ENCODE results near the gene FBXO3.
"Not testable (repeated sequence)": the region's sequence is repeated elsewhere in the genome, so short reads cannot be mapped to it uniquely, and the experiment has no call there.

Gene FBXO3

DNA sequence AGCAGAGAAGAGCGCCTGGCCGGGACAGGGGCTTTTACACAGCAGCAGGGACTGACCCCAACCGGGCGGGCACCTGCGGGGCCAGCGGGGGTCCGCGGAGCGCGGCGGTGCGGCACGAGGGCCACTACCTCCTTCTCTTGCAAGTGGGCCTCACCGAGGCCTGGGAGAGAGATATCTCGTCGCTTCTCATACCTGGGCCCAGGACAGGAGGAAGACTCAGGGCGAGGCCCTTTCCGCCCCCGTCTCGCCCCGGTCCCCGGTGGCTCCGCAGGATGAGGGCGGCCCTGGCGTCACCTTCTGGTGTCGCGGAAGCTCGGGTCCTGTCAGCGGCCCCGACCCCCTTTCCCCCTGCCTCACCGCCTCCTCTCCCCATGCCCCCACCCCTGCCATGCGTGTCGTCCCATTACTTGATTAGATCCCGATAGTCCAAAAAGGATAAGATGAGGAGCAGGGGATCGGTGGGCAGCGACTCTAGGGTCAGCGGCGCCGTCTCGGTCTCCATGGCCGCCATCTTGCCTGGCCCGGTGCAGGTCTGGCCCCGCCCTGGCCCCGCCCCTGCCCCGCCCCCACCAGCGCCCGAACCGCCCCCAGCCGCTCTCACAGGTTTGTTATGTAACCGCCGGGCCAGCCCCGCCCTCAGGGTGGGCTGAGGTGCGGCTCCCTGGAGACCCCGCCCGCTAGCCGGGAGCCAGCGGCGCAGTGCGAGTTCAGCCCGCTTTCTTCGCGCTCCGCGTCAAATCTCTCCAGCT is at the start of gene FBXO3:
FBXO3 (minus strand) TSS at position 534 of the 749 bp plus-strand sequence; CDS start at position 511, 23 bp downstream.
- DNase-seq (ENCODE audit: low spot score), result peak; percentile 88

- DNase-seq (ENCODE audit: low spot score), result not testable (repeated sequence)
Observed at GRCh38 chr11:33822981-33823380, 48.7 kb upstream of the FBXO3 start.

GRCh38 chr11:33819278-33820035 is 45.1 kb upstream of the FBXO3 start:
- no peak for DNase-seq (ENCODE audit: low spot score)

- peak; percentile 82 for DNase-seq (ENCODE audit: low spot score)
Observed at GRCh38 chr11:33808228-33808828, 34.0 kb upstream of the FBXO3 start.

- no peak for DNase-seq (ENCODE audit: low spot score)
Observed at GRCh38 chr11:33804471-33804870, 30.2 kb upstream of the FBXO3 start.

DNA sequence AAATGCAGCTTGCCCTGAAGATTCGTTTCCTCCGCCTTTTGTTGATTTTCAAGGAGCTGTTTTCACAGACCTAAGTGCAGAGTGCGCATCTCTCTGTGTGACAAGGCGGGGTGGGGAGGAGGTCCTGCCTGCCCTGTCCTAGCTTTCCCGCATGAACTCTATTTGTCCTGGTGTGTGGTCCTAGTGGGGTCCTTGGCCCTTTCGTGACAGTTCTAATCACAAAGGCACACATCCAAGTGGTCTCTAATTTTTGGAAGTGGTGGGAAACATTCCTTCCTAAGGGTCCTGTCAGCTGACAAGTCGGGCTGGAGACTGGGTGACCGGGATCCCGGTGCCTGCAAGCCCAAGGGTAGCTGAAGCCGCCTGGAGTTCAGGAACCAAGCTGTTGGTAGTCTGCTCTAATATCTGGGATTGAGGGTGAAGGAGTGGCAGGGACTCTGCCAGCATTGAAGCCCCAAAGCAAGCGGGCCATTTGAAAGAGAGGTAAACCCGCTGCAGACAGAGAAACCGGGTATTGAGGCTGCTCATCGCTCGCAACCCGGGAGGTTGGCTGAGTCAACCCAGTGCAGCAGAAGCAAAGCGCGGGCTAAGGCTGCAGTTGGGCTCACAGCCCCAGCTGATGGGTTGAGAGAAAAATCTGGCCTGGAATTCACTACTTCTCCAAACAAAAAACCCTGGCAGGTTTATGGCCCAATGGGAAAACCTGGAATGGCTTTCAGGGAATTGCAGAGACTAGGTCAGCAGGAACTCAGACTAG is 28.1 kb upstream of the FBXO3 start:
- no peak for DNase-seq (ENCODE audit: low spot score)

DNA sequence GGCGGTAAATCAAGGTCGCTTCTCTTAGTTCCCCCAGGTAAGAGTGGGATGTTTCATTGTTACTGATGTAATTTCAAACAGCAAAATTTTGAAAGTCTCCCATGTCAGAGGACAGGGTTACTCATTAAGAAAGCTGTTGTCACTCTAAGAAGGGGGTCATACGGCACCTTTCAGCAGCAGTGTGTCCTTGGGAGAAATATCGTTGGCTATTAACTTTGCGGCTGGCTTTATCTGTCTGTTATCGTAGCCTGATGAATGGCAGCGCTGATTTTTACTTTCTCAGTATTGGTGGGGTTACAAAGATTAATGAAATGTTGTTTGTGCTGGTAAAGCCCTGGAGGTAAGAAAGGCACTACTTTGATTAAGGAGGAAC is 27.5 kb upstream of the FBXO3 start:
- no peak for DNase-seq (ENCODE audit: low spot score)

DNA sequence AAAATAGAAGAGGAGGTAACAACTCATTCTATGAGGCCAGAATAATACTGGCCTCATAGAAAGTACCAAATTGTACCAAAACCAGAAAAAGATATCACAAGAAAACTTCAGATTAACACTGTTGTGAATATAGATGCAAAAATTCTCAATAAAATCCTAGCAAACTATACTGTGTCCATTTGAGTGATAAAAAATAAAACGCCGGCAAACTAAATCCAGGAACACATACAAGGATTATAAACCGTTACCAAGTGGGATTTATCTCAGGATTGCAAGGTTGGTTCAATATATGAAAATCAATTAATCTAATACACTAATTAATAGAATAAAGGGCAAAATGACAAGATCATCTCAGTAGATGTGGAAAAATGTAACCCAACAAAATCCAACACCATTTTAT is 23.6 kb upstream of the FBXO3 start:
- DNase-seq (ENCODE audit: low spot score), result no peak

DNA sequence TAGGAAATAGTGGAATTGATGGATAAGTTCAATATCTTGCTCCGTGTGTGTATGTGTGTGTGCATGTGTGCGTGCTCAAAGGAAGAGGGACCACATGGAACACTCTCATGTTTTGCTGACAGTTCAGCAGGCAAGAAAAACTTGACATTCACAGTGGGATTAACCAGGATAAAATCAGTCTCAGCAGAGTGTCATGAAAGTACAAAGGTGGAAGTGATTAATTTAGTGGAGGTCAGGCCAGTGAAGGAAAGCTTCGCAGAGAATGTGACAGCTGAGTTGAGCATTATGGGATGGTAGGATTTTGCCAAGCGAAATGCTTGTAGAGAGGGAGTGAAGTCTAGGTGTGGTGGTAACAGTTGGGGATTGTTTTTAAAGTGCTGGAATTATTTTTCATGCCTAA is 15.7 kb upstream of the FBXO3 start:
- no peak for DNase-seq (ENCODE audit: low spot score)

- not testable (repeated sequence) for DNase-seq (ENCODE audit: low spot score)
Observed at GRCh38 chr11:33788095-33788494, 13.8 kb upstream of the FBXO3 start.

DNA sequence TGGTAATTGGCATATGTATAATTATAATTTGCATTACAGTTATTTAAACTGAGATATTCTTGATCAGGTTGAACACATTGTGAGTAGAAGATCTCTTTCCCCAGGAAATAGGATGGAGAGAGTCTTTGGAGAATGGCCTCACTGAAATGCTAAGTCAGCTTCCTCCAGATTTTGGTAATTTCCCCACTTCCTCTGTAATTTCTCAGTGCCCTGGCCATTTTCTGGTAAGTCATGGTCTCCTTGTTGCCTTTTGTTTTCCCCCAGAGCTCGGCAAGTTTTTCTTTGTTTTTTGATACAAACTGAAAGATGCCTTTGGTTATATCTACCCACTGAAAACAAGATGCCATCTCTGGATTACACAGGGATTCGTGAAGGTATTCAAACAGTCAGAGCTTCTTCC is 12.8 kb upstream of the FBXO3 start:
- DNase-seq (ENCODE audit: low spot score), result no peak

GRCh38 chr11:33785609-33786008 is 11.3 kb upstream of the FBXO3 start:
- no peak for DNase-seq (ENCODE audit: low spot score)

DNA sequence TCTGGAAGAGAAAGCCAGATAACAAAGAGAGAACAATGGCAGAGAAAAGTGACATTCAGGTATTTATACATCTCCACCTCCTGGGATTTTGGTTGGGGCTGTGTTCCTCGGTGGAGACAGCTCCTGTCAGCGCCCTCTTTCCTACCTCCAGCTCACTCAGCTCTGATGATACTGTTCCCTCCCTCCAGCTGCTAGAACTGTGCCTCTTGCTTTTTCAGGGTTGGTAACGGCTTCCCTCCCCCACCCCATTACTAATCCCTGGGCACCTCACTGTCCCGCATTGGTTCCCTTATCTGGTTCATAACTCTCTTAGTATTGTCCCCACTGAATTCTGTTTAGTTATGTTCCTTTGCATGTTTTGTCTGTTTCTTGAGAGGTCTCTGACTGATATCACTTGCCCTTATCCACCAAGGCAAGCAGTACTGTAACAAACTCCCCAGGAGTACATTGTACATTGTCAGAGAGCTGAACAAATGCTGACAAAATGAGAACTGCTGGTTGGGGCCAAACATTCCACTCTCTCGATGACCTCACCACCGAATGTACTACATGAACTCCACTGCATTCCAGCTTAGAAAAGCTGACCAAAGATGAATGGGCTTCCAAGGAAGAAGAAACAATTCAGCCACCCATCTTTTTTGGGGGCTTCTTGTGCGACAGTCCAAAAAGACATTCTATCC is 5.7 kb upstream of the FBXO3 start:
- DNase-seq (ENCODE audit: low spot score), result no peak

- no peak for DNase-seq (ENCODE audit: low spot score)
Observed at GRCh38 chr11:33778675-33779074, 4.4 kb upstream of the FBXO3 start.

DNA sequence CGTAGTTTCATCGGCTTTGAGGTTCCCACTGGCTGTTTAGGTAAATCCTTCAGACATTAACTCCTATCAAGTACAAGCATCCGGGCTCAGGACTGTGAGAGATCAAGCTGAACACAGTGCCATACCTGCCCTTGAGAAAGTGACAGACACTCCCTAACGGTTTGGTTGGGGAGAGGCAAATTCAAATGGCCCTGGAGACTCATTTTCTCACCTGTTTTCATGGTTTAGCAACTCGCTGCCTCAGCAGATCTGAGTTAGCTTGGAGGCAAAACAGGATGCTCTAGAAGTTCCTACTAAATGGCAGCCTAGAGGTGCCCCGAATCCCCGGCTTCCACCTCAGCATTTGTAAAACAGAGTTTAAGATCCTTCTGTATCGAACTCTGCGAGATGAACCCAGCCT is 3.6 kb upstream of the FBXO3 start:
- peak; percentile 44 for DNase-seq (ENCODE audit: low spot score)

- no peak for DNase-seq (ENCODE audit: low spot score)
Observed at GRCh38 chr11:33775832-33776470, 1.6 kb upstream of the FBXO3 start.

- no peak for DNase-seq (ENCODE audit: low spot score)
Observed at GRCh38 chr11:33775467-33775807, 1.1 kb upstream of the FBXO3 start.

DNA sequence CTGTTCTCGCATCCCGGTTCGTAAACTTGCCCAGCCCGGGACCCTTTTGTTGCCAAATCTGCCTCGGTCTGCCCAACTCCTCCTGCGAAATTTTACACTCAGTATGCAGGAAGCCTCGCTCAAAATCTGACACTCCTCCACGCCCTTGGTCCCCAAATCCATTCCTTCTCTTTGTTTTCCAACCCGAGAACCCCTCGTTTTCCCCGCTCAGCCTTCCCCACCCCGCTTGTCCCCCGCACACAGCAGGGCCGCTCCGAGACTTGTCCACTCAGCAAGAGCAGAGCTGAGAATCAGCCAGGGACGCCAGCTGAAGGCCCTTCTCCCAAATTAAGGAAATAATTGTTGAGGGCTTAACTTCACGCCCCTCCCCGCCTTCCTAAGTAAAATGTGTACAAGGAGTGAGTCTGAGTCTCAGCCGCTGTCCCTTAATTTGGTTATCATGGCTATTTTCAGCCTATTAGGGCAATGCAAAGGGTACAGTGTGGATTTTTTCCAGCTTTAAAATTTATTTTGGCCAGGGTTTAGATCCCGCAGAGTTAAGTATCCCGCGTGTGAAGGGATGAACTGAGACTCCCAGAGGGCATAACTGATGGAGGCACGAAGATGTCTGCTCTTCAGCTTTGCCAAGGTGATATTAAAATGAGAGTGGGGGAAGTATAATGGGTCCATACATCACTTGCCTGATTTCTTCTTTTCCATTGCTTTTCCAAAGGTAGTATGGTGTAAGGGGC is 581 bp upstream of the FBXO3 start:
- no peak for DNase-seq (ENCODE audit: low spot score)

GRCh38 chr11:33773404-33773986 is 825 bp downstream of the FBXO3 start:
- DNase-seq (ENCODE audit: low spot score), result peak; percentile 33

DNA sequence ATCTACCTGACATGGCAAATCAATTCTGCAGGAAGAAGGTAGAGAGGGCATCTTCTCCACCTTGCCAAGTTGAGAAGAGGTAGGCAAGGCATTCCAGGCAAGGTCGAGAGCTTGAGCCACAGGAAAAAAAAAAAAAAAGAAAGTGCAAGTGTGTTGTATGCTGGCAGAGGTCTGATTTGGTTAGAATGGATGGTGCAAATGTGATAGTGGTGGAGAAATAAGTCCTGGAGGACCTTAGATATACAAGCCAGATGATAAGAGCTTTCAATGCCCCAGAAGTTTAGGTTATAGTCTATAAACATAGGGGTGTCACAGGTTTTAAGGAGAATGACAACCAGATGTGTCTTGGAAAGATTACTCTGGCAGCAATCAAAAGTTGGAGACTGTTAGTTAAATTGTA is 1.4 kb downstream of the FBXO3 start:
- DNase-seq (ENCODE audit: low spot score), result no peak

Measured in CD4-positive, alpha-beta T cell treated with Interleukin-2 at 100 ng/mL for 4 hours (primary cell).